GM19023 (cell line): ENCODE results near the gene OR2AE1.
A peak's percentile ranks its signal among the peaks of the same experiment; 100 is the strongest.
"Not testable (repeated sequence)": the region's sequence is repeated elsewhere in the genome, so short reads cannot be mapped to it uniquely, and the experiment has no call there.

Experiments used
- ATAC-seq: cut with Tn5 transposase; IDR thresholded peaks from one replicate; pipeline ENCODE4 v1.9.1; 2021; ENCODE audit warnings: mild to moderate bottlenecking, moderate library complexity; ENCODE audit not compliant: unreplicated experiment

The OR2AE1 gene, protein sequence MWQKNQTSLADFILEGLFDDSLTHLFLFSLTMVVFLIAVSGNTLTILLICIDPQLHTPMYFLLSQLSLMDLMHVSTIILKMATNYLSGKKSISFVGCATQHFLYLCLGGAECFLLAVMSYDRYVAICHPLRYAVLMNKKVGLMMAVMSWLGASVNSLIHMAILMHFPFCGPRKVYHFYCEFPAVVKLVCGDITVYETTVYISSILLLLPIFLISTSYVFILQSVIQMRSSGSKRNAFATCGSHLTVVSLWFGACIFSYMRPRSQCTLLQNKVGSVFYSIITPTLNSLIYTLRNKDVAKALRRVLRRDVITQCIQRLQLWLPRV

DNA sequence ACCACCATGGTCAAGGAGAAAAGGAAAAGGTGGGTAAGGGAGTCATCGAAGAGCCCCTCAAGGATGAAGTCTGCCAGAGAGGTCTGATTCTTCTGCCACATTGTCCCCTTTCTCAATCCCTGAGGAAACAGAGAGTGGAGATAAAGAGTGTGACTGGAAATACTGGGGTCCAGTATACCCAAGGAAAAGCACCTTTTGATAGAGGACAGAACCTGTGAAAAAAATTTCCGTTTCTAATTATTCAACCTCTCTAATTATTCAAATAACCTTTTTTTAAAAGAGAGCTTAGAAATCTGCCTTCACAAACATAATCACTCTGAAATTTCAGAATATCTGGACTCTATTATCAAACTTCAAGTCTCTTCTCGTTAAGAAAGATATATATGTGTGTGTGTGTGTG, at the start of gene OR2AE1:
Gene OR2AE1 (minus strand): TSS at position 101 of the 400 bp plus-strand sequence. CDS start 0 bp downstream, at position 101.
- ATAC-seq: no peak

DNA sequence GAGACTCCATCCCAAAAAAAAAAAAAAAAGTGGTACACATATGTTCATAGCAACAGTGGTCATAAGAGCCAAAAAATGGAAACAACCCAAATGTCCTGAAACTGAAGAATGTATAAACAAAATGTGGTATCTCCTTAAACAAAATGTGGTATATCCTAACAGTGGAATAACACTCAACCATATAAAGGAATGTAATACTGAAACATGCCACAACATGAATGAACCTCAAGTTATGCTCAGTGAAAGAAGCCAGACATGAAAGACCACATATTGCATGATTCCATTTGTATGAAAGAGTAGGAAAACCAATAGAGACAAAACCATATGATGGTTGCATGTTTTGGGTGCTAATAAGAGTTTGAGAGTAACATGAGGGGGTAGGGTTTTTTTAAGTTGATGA, 49.5 kb upstream of the OR2AE1 start:
- no peak for ATAC-seq

DNA sequence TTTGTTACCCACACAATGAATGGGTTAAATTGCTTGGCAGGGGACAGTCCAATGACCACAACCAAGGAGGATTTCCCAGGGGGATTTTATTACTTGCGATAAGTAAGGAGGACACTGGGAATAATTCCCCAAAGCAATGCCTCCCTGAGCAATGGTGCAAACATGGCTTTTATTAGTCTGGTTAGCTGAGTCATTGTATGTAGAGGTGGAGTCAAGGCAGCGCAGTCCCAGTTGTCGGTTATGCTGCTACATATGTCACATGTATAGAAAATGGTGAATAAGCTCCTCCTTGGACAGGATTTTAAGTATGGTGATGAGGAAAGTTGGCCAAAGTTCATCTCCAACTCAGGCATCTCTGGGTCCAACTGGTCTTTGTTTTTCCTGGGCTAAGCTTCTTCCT, 46.4 kb upstream of the OR2AE1 start:
- ATAC-seq: no peak

DNA sequence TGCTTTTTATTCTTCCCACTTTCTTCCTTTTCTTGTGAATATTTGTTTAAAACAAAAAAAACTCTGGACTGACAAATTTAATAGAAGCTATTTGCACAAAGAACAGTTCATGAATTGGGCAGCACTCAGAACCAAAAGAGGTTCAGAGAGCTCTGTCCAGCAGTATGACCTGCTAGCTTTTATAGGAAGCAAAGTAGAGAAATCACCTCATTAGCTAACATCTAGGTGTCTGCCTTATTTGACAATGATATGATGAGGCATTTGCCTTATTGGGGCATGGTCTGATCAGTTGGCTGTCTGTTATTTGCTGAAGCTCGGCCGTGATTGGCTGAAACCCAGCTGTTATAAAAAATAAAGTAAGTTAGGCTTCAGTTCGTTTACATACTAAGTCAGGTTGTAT, 43.3 kb upstream of the OR2AE1 start:
- ATAC-seq: no peak

DNA sequence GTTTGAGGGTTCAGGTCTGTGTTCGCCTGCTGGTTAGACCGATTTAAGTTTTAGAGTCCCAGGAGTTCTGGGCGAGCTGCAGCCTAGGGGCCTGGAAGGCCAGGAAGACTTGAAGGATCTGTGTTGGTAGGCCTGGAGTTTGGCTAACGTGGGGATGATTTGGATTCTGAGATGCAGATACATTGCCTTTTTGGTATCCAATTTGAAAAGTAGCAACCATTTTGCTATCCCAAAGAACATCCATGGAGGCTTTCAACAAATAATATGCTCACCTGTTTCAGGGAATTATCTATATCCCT, 42.9 kb upstream of the OR2AE1 start:
- ATAC-seq: no peak

DNA sequence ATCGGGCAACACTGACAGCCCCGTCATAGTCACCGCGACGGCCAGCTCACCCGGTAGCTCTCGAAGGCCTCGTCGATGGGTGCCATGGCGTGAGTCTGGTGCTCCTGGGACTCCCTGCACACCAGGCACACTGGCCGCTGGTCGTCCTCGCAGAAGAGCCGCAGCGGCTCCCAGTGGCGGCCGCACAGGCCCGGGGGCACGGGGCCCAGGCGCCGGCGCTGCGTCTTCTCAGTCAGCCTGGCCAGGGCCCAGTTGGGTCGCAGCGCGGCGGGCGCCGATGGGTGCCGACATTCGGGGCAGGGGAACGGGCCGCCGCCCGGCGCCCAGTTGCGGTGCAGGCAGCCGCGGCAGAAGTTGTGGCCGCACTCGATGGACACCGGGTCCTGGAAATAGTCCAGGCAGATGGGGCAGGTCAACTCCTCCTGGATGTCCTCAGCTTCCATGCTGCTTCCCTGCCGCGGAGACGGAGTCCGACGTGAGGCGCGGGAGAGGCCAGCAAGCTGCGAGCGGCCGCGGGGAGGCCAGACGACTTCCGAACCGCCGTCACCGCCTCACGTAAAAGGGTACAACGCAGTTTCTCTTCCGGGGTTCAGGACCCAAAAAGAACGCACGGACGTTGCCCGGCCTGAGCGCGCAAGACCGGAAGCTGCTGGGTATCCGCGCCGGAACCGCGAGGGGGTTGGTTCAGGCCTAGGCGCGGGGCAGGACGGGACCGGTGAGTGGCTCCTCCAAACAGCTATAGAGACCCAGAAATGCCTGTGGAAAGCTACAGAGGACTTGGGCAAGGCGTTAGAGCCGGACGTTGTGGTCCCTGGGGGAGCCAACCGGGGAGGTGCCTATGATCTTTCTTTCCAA, 42.4 kb upstream of the OR2AE1 start, which contains the start of gene TRIM4:
Gene TRIM4 (minus strand): TSS at position 572 of the 855 bp plus-strand sequence. CDS start 129 bp downstream, at position 443.
- ATAC-seq: peak; percentile 98

DNA sequence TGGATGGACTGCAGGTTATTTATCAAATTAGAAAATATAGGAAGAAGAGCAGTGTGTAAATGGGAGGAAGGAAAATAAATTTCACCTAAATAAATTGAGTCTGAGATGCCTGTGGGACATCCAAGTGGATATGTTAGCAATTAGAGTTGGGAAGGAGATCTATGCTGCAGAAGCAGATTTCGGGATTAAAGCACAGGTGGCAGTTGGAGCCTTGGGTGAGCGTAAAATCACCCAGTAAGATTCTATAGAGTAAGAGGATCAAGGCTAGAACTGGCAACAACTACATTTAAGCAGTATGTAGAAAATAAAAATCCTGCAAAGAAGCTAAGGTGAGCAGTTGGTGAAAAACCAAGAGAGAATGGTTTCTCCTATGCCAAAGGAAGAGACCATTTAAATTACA, 34.1 kb upstream of the OR2AE1 start:
- no peak for ATAC-seq

DNA sequence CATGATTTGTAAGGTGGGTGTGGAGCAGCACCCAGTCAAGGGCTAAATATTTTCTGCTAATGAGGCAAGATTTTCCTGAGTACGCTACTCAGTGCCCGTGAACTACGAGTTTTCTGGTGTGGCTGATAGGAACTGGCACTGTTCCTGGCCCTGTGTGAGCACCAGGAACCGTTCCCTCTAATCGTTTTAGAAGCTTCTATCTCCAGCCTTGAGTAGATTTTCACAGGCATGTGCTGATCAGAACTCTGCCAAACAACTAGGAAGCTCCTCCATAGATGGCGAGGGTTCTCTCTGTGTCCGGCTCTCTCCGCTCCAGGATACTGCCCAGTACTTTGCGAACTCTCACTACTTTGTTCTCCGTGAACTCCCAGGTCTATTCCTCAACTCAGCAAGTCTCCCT, 24.7 kb upstream of the OR2AE1 start:
- no peak for ATAC-seq

DNA sequence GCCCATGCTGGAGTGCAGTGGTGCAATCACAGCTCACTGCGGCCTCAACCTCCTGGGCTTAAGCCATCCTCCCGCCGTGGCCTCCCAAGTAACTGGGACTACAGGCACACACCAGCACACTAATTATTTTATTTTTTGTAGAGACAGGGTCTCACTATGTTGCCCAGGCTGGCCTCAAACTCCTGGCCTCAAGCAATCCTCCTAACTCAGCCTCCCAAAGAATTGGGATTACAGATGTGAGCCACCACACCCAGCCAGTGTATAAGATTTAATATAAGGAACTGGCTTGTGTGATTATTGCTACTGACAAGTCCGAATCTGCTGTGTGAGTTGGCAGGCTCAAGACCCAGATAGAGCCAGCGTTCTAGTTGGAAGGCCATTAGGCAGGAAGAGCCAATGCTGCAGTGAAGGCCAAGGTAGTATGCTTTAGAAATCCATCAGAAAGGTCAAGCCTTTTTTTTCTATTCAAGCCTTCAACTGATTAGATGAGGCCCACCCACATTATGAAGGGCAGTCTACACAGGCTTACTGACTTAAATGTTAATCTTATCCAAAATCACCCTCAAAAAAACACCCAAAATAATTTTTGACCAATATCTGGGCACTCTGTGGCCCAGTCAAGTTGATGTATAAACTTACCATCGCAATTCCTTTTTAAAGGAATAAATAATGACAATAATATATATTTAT, 23.1 kb upstream of the OR2AE1 start:
- no peak for ATAC-seq

DNA sequence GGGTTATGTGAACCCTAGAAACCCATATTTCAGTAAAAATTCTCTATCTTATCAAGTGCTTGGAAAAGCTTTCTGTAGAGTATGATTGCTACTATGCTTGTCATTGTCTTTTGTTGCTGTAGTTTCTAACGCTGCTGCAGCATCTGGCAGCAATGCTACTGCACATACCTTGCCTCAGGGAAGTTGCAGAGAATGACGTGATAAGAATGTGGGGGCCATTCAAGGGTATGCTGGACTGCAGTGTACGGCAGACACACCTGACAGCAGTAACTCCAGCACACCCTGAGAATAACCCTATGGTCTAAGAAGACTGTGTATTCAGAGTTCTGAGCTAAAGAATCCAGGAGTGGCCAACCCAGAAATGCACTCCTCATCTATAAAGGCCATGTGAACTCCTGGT, 22.0 kb upstream of the OR2AE1 start:
- no peak for ATAC-seq

DNA sequence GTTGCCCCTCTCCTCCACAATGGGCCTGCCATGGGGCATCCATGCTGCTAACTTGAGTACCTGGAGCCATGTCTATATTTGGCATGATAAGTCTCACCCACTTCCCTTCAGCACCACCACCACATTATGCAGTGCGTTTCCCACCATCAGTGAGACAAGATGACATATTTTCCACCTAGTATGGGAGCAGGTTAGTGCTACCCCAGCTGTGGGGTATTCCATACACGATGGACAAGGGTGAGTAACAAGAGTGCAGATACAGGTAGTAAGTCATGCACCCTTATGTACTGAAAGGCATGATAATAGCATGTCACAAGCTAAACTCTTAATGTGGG, 21.2 kb upstream of the OR2AE1 start:
- no peak for ATAC-seq

DNA sequence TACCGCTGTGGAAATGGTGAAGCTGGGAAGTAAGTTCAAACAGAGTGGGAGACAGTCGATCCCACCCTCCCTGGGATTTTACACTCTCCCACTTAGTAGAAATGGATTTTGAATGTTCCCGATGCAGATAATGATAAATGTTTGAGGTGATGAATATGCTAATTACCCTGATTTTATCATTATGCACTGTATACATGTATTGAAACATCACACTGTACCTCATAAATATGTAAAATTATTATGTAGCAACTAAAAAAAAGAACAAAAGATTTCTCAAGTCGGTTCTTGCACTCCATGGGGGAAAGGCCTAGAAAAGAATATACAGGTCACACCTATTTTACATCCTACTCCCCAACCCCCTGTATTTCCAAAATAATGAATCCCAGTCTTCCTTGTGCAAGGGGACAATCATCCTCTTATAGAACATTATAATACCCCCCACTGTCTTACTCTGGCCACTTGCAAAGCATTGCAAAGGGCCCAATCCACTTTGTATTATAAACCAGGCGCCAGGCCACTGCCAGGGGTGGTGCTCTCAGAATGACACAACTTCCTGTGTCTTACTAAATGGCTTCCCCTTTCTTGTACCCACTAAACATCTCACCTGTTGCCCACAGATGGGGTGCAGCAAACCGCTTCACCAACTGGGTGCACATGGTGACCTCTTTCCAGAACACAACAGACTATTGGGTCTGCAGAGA, 20.6 kb upstream of the OR2AE1 start:
- no peak for ATAC-seq

DNA sequence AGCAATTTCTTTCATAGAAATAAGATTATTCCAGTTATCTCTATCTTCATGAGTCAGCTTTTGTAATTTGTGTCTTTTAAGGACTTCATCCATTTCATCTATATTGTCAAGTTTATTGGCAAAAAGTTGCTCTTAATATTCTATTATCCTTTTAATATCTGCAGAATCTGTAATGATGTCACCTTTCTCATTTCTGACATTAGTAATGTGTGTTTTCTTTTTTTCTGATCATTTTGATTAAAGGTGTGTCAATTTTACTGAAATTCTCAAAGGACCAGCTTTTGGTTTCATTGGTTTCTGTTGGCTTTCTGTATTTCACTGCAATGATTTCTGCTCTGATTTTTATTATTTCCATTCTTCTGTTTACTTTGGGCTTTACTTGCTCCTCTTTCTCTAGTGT, 17.9 kb upstream of the OR2AE1 start:
- no peak for ATAC-seq

DNA sequence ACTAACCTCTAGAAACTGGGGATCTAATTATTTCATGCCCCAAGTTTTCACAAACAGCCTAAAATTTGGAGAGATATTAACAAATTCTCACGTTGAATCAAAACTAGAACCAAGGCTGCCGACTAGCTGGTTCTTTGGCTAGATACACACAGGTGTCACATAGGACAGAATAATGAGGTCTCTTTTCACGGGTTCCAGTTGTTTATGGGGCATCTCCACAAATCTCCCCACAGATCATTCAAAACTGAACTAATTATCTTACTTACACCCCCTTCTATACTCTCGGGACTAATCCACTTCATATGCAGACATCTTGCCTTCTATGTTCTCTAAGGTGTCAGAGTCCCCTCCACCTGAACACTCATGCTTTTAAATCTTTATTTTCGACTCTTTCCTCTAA, 16.4 kb upstream of the OR2AE1 start:
- no peak for ATAC-seq

DNA sequence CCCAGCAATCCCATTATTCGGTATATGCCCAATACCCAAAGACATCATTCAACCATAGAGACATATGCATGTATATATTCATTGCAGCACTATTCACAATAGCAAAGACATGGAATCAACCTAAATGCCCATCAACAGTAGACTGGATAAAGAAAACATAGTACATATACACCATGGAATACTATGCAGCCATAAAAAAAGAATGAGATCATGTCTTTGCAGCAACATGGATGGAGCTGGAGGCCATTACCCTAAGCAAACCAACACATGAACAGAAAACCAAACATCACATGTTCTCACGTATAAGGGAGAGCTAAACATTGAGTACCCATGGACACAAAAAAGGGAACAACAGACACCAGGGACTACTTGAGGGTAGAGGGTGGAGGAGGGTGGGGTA, 13.5 kb upstream of the OR2AE1 start:
- ATAC-seq: not testable (repeated sequence)

DNA sequence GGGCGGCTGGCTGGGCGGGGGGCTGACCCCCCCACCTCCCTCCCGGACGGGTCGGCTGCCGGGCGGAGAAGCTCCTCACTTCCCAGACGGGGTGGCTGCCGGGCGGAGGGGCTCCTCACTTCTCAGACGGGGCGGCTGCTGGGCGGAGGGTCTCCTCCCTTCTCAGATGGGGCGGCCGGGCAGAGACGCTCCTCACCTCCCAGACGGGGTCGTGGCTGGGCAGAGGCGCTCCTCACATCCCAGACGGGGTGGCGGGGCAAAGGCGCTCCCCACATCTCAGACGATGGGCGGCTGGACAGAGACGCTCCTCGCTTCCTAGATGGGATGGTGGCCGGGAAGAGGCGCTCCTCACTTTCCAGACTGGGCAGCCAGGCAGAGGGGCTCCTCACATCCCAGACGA, 11.5 kb upstream of the OR2AE1 start:
- ATAC-seq: not testable (repeated sequence)

DNA sequence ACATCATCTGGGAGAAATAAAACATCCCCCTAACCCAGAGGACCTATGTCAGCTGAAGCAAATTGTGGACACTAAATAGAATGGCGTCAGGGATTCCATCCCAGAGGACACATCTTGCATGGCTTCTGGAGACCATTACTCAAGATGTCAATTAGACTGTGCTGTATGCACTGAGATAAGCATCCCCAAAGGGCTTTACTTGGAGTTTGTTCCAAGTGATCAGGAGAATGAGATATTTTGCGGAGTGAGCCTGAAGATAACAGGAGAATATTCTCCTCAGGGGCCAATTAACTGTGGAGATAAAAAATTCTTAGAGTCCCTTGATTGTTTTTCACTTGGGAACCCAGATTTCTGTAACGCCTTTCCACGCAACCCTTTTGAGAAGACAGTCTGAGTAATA, 4.5 kb upstream of the OR2AE1 start:
- no peak for ATAC-seq

DNA sequence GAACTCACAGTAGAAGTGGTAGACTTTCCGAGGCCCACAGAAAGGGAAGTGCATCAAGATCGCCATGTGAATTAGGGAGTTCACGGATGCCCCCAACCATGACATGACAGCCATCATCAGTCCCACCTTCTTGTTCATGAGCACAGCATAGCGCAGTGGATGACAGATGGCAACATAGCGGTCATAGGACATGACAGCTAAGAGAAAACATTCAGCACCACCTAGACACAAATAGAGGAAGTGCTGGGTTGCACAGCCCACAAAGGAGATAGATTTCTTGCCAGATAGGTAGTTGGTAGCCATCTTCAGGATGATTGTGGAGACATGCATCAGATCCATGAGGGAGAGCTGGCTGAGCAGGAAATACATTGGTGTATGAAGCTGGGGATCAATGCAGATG, 342 bp downstream of the OR2AE1 start:
- no peak for ATAC-seq

DNA sequence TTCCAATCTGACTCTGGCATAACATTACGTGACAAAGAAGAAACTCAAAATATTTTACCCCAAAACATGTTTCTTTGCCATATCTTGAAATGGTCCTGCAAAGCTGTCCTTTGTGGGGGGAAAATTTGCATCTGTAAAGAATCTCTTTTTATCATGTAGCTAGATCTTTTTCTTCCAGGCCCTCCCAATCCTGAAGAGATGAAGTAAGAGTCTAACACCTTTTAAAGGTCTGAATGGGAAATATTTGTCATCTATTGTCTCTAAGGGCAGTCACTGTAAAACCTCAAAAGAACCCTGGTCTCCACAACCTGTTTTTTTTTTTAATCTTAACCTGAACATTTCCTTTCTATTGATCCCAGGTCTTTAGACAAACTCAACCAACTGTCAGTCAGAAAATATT, 8.6 kb downstream of the OR2AE1 start:
- ATAC-seq: no peak

DNA sequence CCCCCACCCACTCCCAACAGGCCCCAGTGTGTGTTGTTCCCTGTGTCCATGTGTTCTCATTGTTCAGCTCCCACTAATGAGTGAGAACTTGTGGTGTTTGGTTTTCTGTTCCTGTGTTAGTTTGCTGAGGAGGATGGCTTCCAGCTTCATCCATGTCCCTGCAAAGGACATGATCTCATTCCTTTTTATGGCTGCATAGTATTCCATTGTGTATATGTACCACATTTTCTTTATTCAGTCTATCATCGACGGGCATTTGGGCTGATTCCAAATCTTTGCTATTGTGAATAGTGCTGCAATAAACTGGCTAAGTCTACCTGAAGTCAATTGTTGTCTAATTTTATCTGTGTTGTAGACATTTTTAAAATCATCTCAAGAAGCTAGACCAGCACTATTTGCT, 9.4 kb downstream of the OR2AE1 start:
- ATAC-seq: not testable (repeated sequence)

DNA sequence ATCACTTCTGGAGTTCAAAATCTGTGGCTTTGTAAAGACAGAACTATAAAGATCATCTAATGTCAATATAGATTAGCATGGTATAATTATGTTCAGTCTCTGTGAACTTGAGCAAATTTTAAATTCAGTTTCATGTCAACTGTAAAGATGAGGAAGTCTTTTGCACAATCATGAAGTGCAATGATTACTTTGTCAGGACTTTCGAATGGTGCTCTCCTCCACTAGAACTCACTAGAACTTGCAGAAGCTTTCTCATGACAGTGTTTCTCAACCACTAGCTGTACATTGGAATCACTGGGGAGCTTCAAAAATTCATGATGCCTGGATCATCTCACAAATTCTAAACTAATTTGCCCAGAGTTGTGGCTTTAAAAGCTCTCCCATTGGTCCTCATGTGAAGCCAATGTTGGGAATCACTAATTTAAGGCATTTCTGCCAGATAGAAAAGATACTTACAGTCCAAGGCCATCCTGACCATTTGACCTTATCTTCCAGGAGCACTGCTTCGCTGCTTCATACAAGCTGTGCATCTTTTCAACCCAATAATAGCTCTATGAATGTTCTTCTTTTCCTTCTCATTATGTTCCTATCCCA, 12.9 kb downstream of the OR2AE1 start:
- no peak for ATAC-seq
